Neuronal stem cell (in vitro differentiated cells): ENCODE measurements around the gene MPP2.
A peak's percentile ranks its signal among the peaks of the same experiment; 100 is the strongest.

Experiments used
- DNase-seq: peaks from one replicate; pipeline ENCODE4 v3.0.0-alpha.2; 2013; ENCODE audit warnings: low spot score
- H2AFZ ChIP-seq: one replicate; pipeline ENCODE4 v1.6.1; 2013; ENCODE audit warnings: mild to moderate bottlenecking, low read length, inconsistent platforms
- H2AK5ac ChIP-seq: 2 replicates; pipeline ENCODE4 v1.6.1; 2013; ENCODE audit warnings: low read depth, mild to moderate bottlenecking, inconsistent platforms, low read length, moderate library complexity, mixed read lengths
- H2BK120ac ChIP-seq: 2 replicates; pipeline ENCODE4 v1.6.1; 2013; ENCODE audit warnings: low read depth, mild to moderate bottlenecking, inconsistent platforms, low read length, moderate library complexity, mixed read lengths
- H2BK12ac ChIP-seq: one replicate; pipeline ENCODE4 v1.6.1; 2013; ENCODE audit warnings: low read length, inconsistent platforms
- H2BK15ac ChIP-seq: 2 replicates; pipeline ENCODE4 v1.6.1; 2013; ENCODE audit warnings: mild to moderate bottlenecking, low read length, inconsistent platforms, mixed read lengths
- H2BK5ac ChIP-seq: one replicate; pipeline ENCODE4 v1.6.1; 2013; ENCODE audit warnings: inconsistent platforms, mild to moderate bottlenecking, low read length, moderate library complexity
- H3K14ac ChIP-seq: one replicate; pipeline ENCODE4 v1.6.1; 2013; ENCODE audit warnings: low read length, inconsistent platforms
- H3K18ac ChIP-seq: 2 replicates; pipeline ENCODE4 v1.6.1; 2013; ENCODE audit warnings: low read length, inconsistent platforms
- H3K23ac ChIP-seq: 2 replicates; pipeline ENCODE4 v1.6.1; 2013; ENCODE audit warnings: low read depth, mild to moderate bottlenecking, mixed read lengths, low read length, inconsistent platforms; ENCODE audit not compliant: poor library complexity
- H3K27ac ChIP-seq: replicated peaks from 3 replicates; pipeline ENCODE4 v1.5.1; 2013; ENCODE audit warnings: low read length, inconsistent platforms
- H3K27me3 ChIP-seq, 3 experiments: 2 replicates each; pipeline ENCODE4 v1.6.1; 2013; ENCODE audit warnings: low read length in 3 of 3, mild to moderate bottlenecking in 2 of 3, inconsistent platforms in 1 of 3, low read depth in 1 of 3, mixed read lengths in 1 of 3, moderate library complexity in 1 of 3; ENCODE audit not compliant: control insufficient read depth in 3 of 3, insufficient read depth in 3 of 3
- H3K36me3 ChIP-seq, 2 donors: replicated peaks in 1 of 2; 2 replicates each; pipeline ENCODE4 v1.6.1; 2013; ENCODE audit warnings: low read length in 2 of 2; ENCODE audit not compliant: control insufficient read depth in 2 of 2, insufficient read depth in 2 of 2
- H3K4ac ChIP-seq: 2 replicates; pipeline ENCODE4 v1.6.1; 2013; ENCODE audit warnings: inconsistent platforms, mild to moderate bottlenecking, low read length, moderate library complexity
- H3K4me1 ChIP-seq, 2 donors: 1 replicate in 1 of 2; 2 replicates in 1 of 2; pipeline ENCODE4 v1.6.1; 2013; ENCODE audit warnings: low read length in 2 of 2, low read depth in 1 of 2; ENCODE audit not compliant: control insufficient read depth in 2 of 2, insufficient read depth in 1 of 2
- H3K4me2 ChIP-seq: one replicate; pipeline ENCODE4 v1.6.1; 2013; ENCODE audit warnings: mild to moderate bottlenecking, low read length, inconsistent platforms; ENCODE audit not compliant: insufficient read depth, poor library complexity, severe bottlenecking
- H3K4me3 ChIP-seq, 2 donors: 2 replicates each; pipeline ENCODE4 v1.5.1; 2013; ENCODE audit warnings: low read length in 2 of 2, mild to moderate bottlenecking in 2 of 2, inconsistent platforms in 1 of 2, moderate library complexity in 1 of 2
- H3K79me1 ChIP-seq: one replicate; pipeline ENCODE4 v1.6.1; 2013; ENCODE audit warnings: low read depth, mild to moderate bottlenecking, inconsistent platforms, low read length, moderate library complexity
- H3K9ac ChIP-seq: one replicate; pipeline ENCODE4 v1.6.1; 2013; ENCODE audit warnings: mild to moderate bottlenecking, low read depth, low read length, inconsistent platforms; ENCODE audit not compliant: poor library complexity
- H3K9me3 ChIP-seq, 2 donors: replicated peaks in 1 of 2; 2 replicates each; pipeline versions ENCODE3 to v1.6.1; 2013; ENCODE audit warnings: low read length in 2 of 2, mild to moderate bottlenecking in 2 of 2, inconsistent platforms in 1 of 2, low read depth in 1 of 2, mixed read lengths in 1 of 2, moderate library complexity in 1 of 2; ENCODE audit not compliant: control insufficient read depth in 2 of 2, insufficient read depth in 1 of 2
- H4K8ac ChIP-seq: one replicate; pipeline ENCODE4 v1.6.1; 2013; ENCODE audit warnings: low read depth, mild to moderate bottlenecking, inconsistent platforms, low read length, moderate library complexity
- H4K91ac ChIP-seq: one replicate; pipeline ENCODE4 v1.6.1; 2013; ENCODE audit warnings: low read length, low read depth, mild to moderate bottlenecking, inconsistent platforms; ENCODE audit not compliant: poor library complexity
- WGBS, 2 donors: extraction: QIAGEN DNeasy Blood & Tissue Kit; methylation state at CpG; one replicate each; pipeline ENCODE4 v1.1.7; 2013; ENCODE audit warnings: missing lambda C conversion rate in 2 of 2, mixed read lengths in 1 of 2; ENCODE audit not compliant: insufficient read length in 2 of 2, insufficient replicate concordance in 1 of 2; ENCODE audit errors: extremely low coverage in 2 of 2; 5-methylcytosine and 5-hydroxymethylcytosine counted together

Gene MPP2

GRCh38 chr17:43877451-43878155 is 29.7 kb downstream of the MPP2 start:
- Histone ChIP-seq H3K18ac (no peak overlapping the region), H2BK120ac (no peak overlapping the region), H3K4me2 (no peak overlapping the region), H3K4me1 (peaks cover 4 to 8% of the 10 kb centered on the region in 2 donors), H2BK5ac (no peak overlapping the region), H3K14ac (no peak overlapping the region), H2AK5ac (peak overlapping the region; percentile 8), H4K91ac (no peak overlapping the region), H3K9ac (no peak overlapping the region), H3K36me3 (peaks cover 0 to 21% of the 10 kb centered on the region in 2 donors), H2BK12ac (no peak overlapping the region), H3K27me3 (no peaks in the 10 kb centered on the region), H3K4ac (no peak overlapping the region), H3K9me3 (no peaks in the 10 kb centered on the region), H2BK15ac (no peak overlapping the region), H2AFZ (no peak overlapping the region), H4K8ac (no peak overlapping the region), H3K4me3 (no peak overlapping the region), H3K23ac (no peak overlapping the region), H3K79me1 (peaks cover 4% of the 10 kb centered on the region), H3K27ac (no peak overlapping the region)
- no peak for DNase-seq
- WGBS, 2 donors = no CpG with 5 or more reads among the region's 10 CpGs

- Histone ChIP-seq H3K4me2 (no peak overlapping the region), H2AFZ (no peak overlapping the region), H3K9ac (peak overlapping the region; percentile 31), H3K27me3 (no peaks in the 10 kb centered on the region), H2BK5ac (no peak overlapping the region), H3K4me1 (peaks cover 8 to 9% of the 10 kb centered on the region in 2 donors), H3K9me3 (no peaks in the 10 kb centered on the region), H3K4me3 (no peak overlapping the region), H3K27ac (no peak overlapping the region), H3K23ac (no peak overlapping the region), H2BK15ac (no peak overlapping the region), H3K4ac (no peak overlapping the region), H3K79me1 (peaks cover 4% of the 10 kb centered on the region), H3K36me3 (peaks cover 0 to 20% of the 10 kb centered on the region in 2 donors), H3K14ac (no peak overlapping the region), H2AK5ac (no peak overlapping the region), H4K91ac (no peak overlapping the region), H3K18ac (no peak overlapping the region), H2BK120ac (no peak overlapping the region), H4K8ac (no peak overlapping the region), H2BK12ac (no peak overlapping the region)
- WGBS, 2 donors = no CpG with 5 or more reads among the region's 7 CpGs
- DNase-seq = no peak
These were observed 30.3 kb downstream of the MPP2 start for GRCh38 chr17:43877031-43877430.

- Histone ChIP-seq H3K4me1 (peaks cover 8 to 9% of the 10 kb centered on the region in 2 donors), H3K27ac (no peak overlapping the region), H2BK5ac (no peak overlapping the region), H3K36me3 (peaks cover 0 to 12% of the 10 kb centered on the region in 2 donors), H3K9ac (no peak overlapping the region), H4K8ac (no peak overlapping the region), H3K27me3 (no peaks in the 10 kb centered on the region), H2BK120ac (no peak overlapping the region), H3K4me3 (no peak overlapping the region), H2AK5ac (no peak overlapping the region), H3K23ac (no peak overlapping the region), H3K4ac (no peak overlapping the region), H3K79me1 (peaks cover 3% of the 10 kb centered on the region), H3K14ac (no peak overlapping the region), H2BK15ac (no peak overlapping the region), H3K4me2 (no peak overlapping the region), H3K18ac (no peak overlapping the region), H3K9me3 (no peaks in the 10 kb centered on the region), H4K91ac (no peak overlapping the region), H2BK12ac (no peak overlapping the region), H2AFZ (no peak overlapping the region)
- no peak for DNase-seq
- no CpG with 5 or more reads among the region's 3 CpGs for WGBS, 2 donors
These were observed 31.7 kb downstream of the MPP2 start for GRCh38 chr17:43875476-43876147.

- no peak overlapping the region for H2BK12ac ChIP-seq
- WGBS, 2 donors = no CpG with 5 or more reads among the region's 3 CpGs
- no peak overlapping the region for H3K4me3 ChIP-seq
- no peak overlapping the region for H3K4ac ChIP-seq
- no peak overlapping the region for H4K8ac ChIP-seq
- no peak overlapping the region for H3K14ac ChIP-seq
- H3K23ac ChIP-seq = no peak overlapping the region
- H2BK120ac ChIP-seq = no peak overlapping the region
- H2BK15ac ChIP-seq = no peak overlapping the region
- H3K18ac ChIP-seq = no peak overlapping the region
- no peaks in the 10 kb centered on the region for H3K79me1 ChIP-seq
- H3K9me3 ChIP-seq = no peaks in the 10 kb centered on the region
- H3K27me3 ChIP-seq = peaks cover 0 to 3% (median 0%) of the 10 kb centered on the region in 3 experiments
- H2AFZ ChIP-seq = no peak overlapping the region
- H3K36me3 ChIP-seq = peaks cover 0 to 5% of the 10 kb centered on the region in 2 donors
- no peak overlapping the region for H3K4me2 ChIP-seq
- no peak for DNase-seq
- H3K27ac ChIP-seq = no peak overlapping the region
- H2AK5ac ChIP-seq = no peak overlapping the region
- H4K91ac ChIP-seq = no peak overlapping the region
- no peak overlapping the region for H2BK5ac ChIP-seq
- H3K9ac ChIP-seq = no peak overlapping the region
- H3K4me1 ChIP-seq = peaks cover 5 to 9% of the 10 kb centered on the region in 2 donors
These were observed 33.0 kb downstream of the MPP2 start for GRCh38 chr17:43874293-43874692.
